ENCODE data around the gene LCLAT1. TPM values are rescaled to one million over a fixed set of nuclear protein-coding genes. Genes with fewer than 3 reads are reported as not detected.
A peak's percentile ranks its signal among the peaks of the same experiment; 100 is the strongest.

LCLAT1 gene
- polyA plus RNA-seq, 1 donor (not counting 4 experiments of a cell fraction or from before 2014, with no cell fraction given), result 17.1 TPM

DNA sequence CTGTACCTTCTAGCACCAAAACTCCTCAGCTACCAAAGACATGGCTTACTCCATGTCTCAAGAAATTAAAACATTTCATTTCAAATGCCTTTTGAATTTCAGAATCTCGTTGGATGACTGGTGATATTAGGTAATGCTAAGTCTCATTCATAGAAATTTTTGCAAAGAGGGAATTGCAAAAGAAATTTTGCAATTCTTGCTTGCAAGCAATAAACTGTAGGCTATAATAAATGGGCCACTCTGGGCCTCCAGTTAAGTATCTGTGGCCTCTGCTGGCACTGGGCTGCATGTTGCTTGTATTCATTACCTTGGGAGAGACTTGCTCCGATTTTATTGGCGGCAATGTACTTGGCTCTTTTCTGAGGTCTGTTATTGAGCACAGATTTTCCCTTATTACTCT, 2.8 kb upstream of the LCLAT1 start:
- Histone ChIP-seq H2AFZ (ENCODE audit: control insufficient read depth, low read length) (no peak overlapping the region), H3K4me1 (ENCODE audit: control insufficient read depth, extremely low read depth, insufficient read depth, low read length) (peaks cover 8% of the 10 kb centered on the region), H3K79me2 (ENCODE audit: control insufficient read depth, insufficient read depth, low read length) (peaks cover 19% of the 10 kb centered on the region), H3K27ac (ENCODE audit: control insufficient read depth, insufficient read depth, low read length) (no peak overlapping the region), H4K20me1 (ENCODE audit: control insufficient read depth, extremely low read depth, insufficient read depth, low read length) (no peaks in the 10 kb centered on the region), H3K9ac (ENCODE audit: control insufficient read depth, extremely low read depth, insufficient read depth, low read length) (no peak overlapping the region), H3K4me2 (ENCODE audit: control insufficient read depth, extremely low read depth, insufficient read depth, low read depth, low read length) (no peak overlapping the region), H3K9me3 (ENCODE audit: control insufficient read depth, low read depth, low read length) (no peaks in the 10 kb centered on the region), H3K9me1 (ENCODE audit: control insufficient read depth, extremely low read depth, insufficient read depth, low read length) (no peaks in the 10 kb centered on the region), H3K36me3 (ENCODE audit: control insufficient read depth in 2 of 2, extremely low read depth in 1 of 2, insufficient read depth in 2 of 2, low read length in 2 of 2) (no peaks in the 10 kb centered on the region), H3K27me3 (ENCODE audit: control insufficient read depth, extremely low read depth, insufficient read depth, low read length) (no peaks in the 10 kb centered on the region), H3K4me3 (ENCODE audit: control insufficient read depth in 2 of 3, extremely low read depth in 1 of 3, insufficient read depth in 2 of 3, low read depth in 1 of 3, low read length in 3 of 3) (no peak overlapping the region)
- DNase-seq (ENCODE audit: low read depth, low spot score) (no peak), FAIRE-seq (no peak)
- dilution Hi-C loops (cut with MboI; ENCODE audit: extremely low pct_ligation_motif_present, low sequenced_read_pairs), result no loop called here
- TF ChIP-seq CTCF (optimal IDR thresholded peaks at IDR 0.05 in 1 of 3, IDR thresholded peaks at IDR 0.05 in 1 of 3, conservative IDR thresholded peaks at IDR 0.05 in 1 of 3; ENCODE audit: extremely low read depth in 1 of 3, insufficient read depth in 2 of 3, low read length in 3 of 3) (no peak), EZH2 (IDR thresholded peaks at IDR 0.05; ENCODE audit: low read length) (no peak)

- Histone ChIP-seq H3K4me2 (ENCODE audit: control insufficient read depth, extremely low read depth, insufficient read depth, low read depth, low read length) (no peak overlapping the region), H3K9ac (ENCODE audit: control insufficient read depth, extremely low read depth, insufficient read depth, low read length) (no peak overlapping the region), H3K36me3 (ENCODE audit: control insufficient read depth in 2 of 2, extremely low read depth in 1 of 2, insufficient read depth in 2 of 2, low read length in 2 of 2) (peaks cover 0 to 2% of the 10 kb centered on the region in 2 experiments), H3K9me1 (ENCODE audit: control insufficient read depth, extremely low read depth, insufficient read depth, low read length) (no peaks in the 10 kb centered on the region), H3K4me1 (ENCODE audit: control insufficient read depth, extremely low read depth, insufficient read depth, low read length) (peaks cover 8% of the 10 kb centered on the region), H3K27me3 (ENCODE audit: control insufficient read depth, extremely low read depth, insufficient read depth, low read length) (no peaks in the 10 kb centered on the region), H3K9me3 (ENCODE audit: control insufficient read depth, low read depth, low read length) (no peaks in the 10 kb centered on the region), H3K79me2 (ENCODE audit: control insufficient read depth, insufficient read depth, low read length) (peaks cover 22% of the 10 kb centered on the region), H2AFZ (ENCODE audit: control insufficient read depth, low read length) (peak overlapping the region; percentile 44), H4K20me1 (ENCODE audit: control insufficient read depth, extremely low read depth, insufficient read depth, low read length) (no peaks in the 10 kb centered on the region), H3K4me3 (ENCODE audit: control insufficient read depth in 2 of 3, extremely low read depth in 1 of 3, insufficient read depth in 2 of 3, low read depth in 1 of 3, low read length in 3 of 3) (no peak overlapping the region), H3K27ac (ENCODE audit: control insufficient read depth, insufficient read depth, low read length) (no peak overlapping the region)
- TF ChIP-seq CTCF (optimal IDR thresholded peaks at IDR 0.05 in 1 of 3, IDR thresholded peaks at IDR 0.05 in 1 of 3, conservative IDR thresholded peaks at IDR 0.05 in 1 of 3; ENCODE audit: extremely low read depth in 1 of 3, insufficient read depth in 2 of 3, low read length in 3 of 3) (no peak), EZH2 (IDR thresholded peaks at IDR 0.05; ENCODE audit: low read length) (no peak)
- dilution Hi-C loops (cut with MboI; ENCODE audit: extremely low pct_ligation_motif_present, low sequenced_read_pairs), result no loop called here
- FAIRE-seq, result no peak
- DNase-seq (ENCODE audit: low read depth, low spot score), result no peak
Observed at GRCh38 chr2:30445266-30445821, 1.7 kb upstream of the LCLAT1 start.
